ENCODE measurements around the gene FGF2.
"Not testable (repeated sequence)": the region's sequence is repeated elsewhere in the genome, so short reads cannot be mapped to it uniquely, and the experiment has no call there.

Gene FGF2

DNA sequence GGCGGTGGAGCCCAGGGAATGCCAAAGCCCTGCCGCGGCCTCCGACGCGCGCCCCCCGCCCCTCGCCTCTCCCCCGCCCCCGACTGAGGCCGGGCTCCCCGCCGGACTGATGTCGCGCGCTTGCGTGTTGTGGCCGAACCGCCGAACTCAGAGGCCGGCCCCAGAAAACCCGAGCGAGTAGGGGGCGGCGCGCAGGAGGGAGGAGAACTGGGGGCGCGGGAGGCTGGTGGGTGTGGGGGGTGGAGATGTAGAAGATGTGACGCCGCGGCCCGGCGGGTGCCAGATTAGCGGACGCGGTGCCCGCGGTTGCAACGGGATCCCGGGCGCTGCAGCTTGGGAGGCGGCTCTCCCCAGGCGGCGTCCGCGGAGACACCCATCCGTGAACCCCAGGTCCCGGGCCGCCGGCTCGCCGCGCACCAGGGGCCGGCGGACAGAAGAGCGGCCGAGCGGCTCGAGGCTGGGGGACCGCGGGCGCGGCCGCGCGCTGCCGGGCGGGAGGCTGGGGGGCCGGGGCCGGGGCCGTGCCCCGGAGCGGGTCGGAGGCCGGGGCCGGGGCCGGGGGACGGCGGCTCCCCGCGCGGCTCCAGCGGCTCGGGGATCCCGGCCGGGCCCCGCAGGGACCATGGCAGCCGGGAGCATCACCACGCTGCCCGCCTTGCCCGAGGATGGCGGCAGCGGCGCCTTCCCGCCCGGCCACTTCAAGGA is at the start of gene FGF2:
Gene FGF2, plus strand, starts transcription at position 279 of the 705 bp plus-strand sequence. Its CDS starts 344 bp downstream, at position 623.
- peak; percentile 40 for DNase-seq (ENCODE audit: low read depth)

DNA sequence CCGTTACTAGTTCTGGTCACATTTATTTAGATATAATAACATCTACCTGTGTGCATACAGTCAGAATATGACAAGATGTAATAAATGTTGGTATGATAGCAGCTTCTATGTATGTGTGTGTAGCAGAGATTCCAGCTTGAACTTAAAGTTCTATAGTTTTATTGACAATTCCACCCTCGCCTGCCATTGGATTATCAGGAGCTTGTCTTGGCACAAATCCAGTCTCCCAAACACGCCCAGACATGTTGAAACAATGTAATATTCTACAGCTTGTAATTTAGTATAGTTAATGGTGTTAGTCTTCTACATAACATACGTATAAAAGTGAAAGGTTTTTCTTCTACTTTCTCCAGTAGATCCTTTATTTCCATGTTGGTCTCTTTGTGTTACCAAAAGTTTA is 49.7 kb upstream of the FGF2 start:
- no peak for DNase-seq (ENCODE audit: low read depth)

DNA sequence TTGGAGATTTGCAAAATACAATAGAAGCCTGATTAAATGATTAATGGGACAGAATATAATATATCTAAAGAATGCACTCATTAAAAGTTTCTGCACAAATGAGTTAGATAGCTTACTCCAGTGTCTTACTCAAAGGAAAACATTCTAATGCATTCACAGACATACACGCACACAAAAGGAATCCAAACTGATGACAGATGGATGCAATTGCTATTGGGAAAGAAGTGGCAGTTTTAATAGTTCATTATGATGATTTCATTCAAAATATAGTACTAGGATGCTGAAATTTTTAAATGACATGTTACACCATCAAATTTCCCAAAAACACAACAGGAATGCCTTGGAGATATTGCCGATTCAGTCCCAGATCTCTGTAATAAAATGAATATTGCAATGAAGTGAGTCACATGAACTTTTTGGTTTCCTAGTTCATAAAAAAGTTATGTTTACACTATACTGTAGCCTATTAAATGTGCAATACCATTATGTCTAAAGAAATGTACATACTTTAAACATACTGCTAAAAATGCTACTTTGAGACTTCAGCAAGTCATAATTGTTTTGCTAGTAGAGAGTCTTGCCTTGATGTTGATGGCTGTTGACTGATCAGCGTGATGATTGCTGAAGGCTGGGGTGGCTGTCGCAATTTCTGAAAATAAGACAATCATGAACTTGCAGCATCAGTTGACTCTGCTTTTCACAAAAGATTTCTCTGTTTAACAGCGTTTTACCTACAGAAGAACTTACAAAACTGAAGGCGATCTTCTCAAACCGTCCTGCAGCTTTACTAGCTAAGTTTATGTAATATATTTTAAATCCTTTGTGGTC is 48.6 kb upstream of the FGF2 start:
- DNase-seq (ENCODE audit: low read depth), result peak; percentile 76

DNA sequence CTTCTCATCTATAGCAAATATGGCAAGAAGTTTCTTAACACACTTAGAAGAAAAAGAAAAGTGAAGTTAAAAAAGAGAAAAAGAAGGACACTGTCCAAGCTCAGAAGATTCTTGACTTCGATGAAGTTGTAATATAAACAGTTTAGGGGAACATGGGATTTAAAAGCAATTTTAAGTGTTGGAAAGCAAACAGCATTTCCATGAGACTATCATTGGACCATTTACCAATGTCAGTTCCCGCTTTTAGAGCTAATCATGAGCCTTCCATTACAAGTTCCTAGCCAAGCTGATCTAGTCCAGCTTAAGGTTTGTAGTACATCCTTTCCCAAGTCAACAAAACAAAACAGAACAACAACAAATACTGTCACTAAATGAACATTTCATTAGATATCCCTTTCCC is 45.1 kb upstream of the FGF2 start:
- no peak for DNase-seq (ENCODE audit: low read depth)

DNA sequence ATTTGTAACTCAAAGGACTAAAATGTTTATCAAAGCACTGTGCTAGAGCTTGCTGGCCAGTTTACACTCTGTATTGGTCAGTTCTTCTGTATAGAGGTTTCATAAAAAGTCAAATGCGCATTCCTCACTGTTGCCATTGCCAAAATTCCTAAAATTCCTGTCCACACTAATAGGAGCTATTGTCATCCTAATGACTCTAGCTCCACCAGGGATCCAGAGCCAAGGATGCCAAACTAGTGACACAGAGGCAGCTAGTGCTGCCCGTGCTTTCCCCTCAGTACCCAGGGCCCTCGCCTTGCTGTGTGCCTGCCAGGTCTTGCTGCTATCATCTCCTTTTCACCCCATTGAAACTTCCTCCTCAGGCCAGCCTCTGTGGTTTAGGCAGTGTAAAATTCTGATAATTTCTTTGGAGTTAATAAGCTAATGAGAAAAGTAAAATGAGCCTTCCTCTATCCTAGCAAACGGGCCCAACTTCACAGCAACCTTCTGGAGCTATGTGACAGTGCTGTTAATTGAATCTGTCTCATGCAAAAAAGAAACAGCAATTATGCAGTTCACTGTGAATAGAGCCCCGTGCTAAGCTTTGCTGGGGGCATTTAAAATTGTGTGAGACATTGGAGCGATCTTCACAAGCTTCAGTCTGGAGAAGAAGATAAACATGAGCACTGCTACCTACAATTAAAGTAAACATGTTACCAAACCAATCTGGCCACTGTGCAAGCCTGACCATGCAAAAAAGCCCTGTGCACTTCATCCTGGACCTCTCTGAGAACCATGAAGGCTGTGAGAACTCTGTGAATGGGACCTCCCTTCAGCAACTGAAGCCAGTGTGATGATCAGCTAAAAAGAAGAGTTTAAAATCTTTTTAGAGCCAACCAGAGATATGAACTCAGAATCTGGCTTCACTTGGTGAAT is 43.1 kb upstream of the FGF2 start:
- DNase-seq (ENCODE audit: low read depth), result peak; percentile 63

DNA sequence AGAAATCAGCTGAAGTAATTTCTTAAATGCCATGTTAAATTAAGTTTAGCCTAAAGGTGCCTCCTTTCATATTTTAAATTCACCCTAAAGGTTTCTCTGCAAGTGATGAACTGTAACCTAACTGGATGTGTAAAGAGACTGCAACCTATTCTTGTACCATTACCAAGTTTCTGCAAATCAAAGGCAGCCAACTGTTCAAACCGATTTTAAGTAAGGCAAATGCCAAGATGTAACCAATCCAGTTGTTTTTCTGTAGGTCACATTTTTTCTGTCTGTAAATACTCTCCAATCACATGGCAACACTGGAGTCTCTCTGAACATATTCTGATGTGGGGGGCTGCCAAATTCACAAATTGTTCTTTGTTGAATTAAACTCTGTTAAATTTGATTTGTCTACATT is 42.4 kb upstream of the FGF2 start:
- no peak for DNase-seq (ENCODE audit: low read depth)

DNA sequence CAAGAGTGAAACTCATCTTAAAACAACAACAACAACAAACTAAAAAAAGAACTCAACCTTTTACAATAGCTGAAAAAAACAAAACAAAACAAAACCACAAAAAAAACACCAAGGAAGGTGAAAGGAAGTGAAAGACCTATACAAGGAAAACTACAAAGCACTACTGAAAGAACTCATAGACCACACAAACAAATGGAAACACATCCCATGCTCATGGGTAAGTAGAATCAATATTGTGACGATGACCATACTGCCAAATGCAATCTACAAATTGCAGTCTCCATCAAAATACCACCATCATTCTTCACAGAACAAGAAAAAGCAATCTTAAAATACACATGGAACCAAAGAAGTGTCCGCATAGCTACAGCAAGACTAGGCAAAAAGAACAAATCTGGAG is 41.5 kb upstream of the FGF2 start:
- no peak for DNase-seq (ENCODE audit: low read depth)

DNA sequence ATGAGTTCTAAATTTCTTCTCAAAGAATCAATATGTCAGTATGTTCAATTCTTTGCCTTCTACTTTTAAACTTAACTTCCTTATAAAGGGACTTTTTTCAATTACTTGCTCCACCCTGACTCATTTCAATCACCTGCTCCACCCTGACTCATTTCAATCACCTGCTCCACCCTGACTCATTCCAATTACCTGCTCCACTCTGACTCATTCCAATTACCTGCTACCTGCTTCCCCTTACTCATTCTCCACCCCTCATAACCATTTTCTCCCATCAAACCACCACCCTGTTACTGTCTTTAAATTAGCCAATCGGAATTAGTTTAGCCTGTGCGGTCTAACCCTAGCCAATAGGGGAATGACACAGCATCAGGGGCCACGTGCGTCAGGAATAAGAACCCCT is 40.3 kb upstream of the FGF2 start:
- not testable (repeated sequence) for DNase-seq (ENCODE audit: low read depth)

DNA sequence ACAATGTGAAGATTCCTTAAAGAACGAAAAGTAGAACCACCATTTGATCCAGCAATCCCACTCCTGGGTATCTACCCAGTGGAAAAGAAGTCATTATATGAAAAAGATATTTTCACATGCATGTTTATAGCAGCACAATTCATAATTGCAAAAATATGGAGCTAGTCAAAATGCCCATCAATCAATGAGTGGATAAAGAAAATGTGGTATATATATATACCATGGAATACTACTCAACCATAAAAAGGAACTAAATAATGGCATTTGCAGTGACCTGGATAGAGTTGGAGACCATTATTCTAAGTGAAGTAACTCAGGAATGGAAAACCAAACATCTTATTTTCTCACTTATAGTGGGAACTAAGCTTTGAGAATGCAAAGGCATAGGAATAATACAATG is 39.7 kb upstream of the FGF2 start:
- not testable (repeated sequence) for DNase-seq (ENCODE audit: low read depth)

DNA sequence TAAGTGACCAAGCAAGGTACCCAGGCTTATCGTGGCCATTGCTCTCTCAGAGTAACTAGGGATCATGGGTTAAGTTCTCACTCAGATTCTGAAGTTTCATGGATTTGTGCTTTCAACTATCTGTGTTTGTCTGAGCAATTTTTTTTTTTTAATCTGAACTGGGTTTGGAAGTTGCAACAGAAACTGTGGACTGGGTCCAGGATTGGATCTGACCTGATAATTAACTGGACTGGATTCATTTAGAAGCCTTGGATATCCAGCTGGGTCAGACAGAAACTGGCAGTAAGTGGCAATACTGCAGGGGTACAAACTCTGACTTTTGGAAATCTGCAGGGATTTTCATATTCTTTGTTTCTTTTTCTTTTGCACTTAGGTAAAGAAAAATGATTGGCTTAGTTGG is 38.7 kb upstream of the FGF2 start:
- DNase-seq (ENCODE audit: low read depth), result no peak

DNA sequence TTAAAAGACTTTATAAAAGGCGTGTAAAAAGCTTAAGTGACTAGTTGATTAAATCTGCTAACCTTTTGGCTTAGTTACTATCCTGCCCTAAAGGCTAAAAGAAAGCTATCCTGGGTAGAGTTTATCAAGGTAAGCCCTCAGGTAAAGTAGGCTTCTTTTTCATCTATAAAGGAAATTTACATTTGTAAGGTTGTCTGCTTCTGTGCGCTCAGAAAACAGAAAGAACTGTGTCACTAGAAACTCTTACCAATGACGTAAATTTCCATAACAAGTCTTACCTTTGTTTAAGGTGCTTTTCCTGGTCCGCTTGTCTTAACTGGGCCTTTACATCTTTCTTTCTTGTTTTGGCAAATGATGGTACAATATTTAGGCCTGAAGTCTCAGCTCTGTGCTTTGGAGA is 37.7 kb upstream of the FGF2 start:
- DNase-seq (ENCODE audit: low read depth), result no peak

DNA sequence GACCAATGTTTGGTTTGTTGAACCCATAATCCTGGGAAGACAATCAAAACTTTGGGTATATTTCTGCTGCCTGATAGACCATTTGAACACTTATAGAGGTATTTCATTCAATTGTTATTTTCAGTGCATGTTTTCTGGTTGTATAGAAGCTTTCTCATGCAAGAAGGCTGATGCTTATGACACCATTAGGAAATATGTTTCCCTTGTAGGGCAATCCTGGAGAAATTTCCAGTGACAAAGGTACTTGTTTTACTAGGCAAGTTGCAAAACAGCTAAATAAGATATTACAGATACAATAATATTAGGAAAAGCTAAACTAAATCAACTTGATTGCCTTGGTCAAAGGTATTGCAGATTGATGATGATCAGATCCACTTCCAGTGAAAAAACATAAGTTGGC is 32.8 kb upstream of the FGF2 start:
- no peak for DNase-seq (ENCODE audit: low read depth)

DNA sequence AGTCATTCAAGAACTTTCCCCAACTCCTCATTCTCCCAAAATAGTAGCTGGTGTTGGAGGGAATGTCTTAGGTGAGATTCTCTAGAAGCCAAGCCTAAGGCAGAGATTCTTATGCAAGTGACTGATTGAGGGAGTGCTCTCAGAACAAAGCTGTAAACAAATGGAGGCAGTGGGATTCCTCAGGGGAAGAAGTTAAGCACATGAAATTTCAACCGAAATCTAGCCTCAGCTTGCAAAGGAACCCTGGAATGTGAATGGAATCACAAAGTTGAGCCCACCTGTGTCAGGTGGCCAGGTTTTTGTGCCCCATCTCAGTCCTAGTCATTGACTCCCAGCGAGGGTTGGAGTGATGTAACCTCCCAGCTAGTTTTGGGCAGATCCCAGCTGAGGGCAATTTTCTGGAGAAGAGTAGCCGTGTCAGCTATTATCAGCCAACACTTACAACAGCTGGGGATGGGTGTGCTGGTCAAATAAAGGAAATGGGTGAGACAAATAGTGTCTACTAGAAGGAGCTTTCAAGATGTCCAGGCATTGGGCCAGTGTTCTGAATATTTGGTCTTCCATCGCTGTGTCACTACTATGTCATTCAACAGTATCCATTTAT is 29.7 kb upstream of the FGF2 start:
- DNase-seq (ENCODE audit: low read depth), result no peak

DNA sequence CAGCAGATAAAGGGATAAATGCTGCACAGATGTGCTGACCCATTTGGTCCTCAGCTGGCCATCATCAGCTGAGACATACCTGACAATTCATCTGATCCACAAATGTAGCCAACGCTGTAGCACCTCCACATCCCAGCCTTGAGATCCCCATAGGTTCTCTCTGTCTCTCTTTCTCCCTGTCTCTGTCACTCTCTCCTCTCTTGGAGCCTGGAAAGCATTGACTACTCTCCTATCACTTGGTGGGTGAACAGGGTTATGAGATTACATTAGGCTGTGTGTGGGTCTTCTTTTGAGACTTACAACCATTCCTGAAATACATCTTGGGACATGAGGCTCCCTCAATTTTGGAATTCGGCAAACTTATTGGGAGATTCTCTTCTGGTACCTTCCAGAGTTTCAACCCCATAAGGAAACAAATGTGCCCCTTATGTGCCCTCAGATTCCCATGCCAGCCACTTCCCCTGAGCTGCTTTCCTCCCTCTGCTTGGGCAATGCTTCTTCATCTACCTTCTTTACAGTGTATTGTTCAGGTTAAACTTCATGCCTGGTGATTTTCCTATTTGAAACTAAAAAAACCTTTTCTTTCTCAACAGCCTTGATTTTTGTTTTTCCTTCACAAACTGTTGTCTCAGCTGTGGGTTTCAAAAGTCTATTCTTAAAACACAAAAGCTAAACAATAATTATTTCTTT is 29.1 kb upstream of the FGF2 start:
- no peak for DNase-seq (ENCODE audit: low read depth)

DNA sequence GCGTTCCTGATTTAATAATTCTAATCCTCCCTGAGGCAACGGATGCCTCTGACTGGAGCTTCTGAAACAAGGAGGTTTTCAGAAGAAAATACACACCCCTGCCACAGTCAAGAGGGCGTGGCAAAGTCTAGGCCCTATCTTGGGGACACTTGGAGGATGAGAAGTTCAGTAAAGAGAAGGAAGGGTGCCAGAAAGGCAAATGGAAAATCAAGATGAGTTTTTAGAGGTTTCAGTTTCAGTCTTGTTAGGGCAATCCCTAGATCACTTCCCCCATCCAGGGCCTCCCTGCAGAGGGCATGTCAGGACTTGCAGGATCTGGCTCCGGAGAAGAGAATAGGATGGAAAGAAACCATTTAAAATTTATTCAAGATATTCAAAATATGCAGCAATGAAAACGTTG is 28.5 kb upstream of the FGF2 start:
- peak; percentile 96 for DNase-seq (ENCODE audit: low read depth)

DNA sequence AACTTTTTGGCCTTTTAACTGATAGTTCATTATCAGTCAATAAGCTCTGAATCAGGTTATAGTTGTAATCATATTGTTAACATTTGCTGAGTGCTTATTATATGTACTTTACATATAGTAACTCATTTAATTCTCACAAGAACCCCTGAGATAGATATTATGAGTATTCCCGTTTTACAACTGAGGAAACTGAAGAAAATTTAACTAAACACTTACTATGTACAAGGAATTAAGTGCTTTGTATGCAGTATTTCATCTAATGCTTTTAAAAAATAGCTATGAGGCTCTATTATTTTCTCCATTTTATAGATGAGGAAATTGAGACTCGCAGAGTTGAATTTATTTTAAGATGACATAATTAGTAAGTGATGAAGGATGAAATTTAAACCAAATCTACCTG is 27.7 kb upstream of the FGF2 start:
- no peak for DNase-seq (ENCODE audit: low read depth)

DNA sequence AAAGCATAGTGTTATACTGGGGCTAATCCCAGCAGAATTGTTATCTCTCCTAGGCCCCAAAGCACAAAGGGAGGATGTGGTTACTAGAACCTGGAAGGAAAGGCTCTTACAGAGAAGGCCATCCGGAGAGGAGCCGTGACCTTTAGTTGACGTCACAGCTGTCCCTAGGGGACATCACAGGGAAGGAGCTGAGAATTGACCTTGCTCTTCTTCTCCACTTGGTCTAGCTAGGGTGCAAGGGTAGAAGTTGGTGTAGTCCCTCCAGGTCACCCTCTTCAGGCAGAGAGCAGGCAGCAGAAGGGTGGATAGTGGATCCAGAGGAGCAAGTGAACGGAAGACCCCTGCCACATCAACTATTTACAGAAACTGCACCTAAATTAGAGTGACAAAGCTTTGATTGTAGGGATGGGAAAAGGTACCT is 22.8 kb upstream of the FGF2 start:
- DNase-seq (ENCODE audit: low read depth), result no peak

DNA sequence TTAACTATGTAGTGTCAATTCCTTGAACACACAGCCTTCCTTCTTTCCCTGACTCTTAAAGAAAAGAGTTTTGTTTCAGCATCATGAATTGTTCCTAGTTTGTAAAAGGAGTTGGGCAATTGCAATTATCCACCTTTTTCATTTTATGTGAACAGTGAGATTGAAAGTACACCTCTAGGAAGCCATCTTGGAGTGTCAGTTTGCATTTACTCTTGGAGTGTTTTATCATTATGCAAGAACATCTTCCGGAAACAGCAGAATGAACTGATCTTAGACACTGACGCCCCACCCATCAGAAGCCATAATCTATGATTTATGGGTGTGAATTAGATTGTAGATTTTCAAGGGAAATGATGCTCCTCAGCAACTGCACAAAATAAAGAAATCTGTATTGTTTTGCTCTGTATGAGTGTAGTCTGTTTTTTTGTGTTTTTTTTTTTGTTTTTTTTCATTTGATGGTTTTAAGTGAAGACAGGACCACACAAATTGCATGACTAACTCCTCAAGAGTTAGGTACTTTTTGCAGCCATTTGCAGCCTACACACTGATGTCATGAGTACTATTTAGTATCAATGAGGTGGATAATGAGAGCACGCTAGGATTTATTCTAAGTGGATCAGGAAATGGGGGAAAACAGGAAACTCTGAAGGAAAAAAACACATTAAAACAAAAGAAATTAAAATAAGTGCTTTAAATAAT is 19.5 kb upstream of the FGF2 start:
- DNase-seq (ENCODE audit: low read depth), result no peak

DNA sequence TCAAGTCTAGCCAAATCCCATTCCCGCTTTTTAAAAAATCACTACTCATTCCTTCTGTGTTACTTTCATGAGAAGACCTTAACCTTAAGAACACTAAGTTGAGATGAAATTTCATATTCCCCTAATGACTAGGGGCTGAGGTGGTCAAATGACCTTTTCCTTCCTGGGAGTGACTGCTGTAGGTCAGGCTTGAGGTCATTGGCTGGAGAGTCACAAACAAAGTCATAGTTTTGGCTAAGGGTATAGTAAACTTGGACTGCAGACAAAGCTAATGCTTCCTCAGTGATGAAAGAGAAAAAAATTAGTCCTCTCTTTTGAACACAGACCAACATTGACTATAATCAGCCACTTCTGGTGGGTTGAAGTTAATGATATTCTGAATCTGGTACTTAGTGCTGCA is 16.0 kb upstream of the FGF2 start:
- no peak for DNase-seq (ENCODE audit: low read depth)

DNA sequence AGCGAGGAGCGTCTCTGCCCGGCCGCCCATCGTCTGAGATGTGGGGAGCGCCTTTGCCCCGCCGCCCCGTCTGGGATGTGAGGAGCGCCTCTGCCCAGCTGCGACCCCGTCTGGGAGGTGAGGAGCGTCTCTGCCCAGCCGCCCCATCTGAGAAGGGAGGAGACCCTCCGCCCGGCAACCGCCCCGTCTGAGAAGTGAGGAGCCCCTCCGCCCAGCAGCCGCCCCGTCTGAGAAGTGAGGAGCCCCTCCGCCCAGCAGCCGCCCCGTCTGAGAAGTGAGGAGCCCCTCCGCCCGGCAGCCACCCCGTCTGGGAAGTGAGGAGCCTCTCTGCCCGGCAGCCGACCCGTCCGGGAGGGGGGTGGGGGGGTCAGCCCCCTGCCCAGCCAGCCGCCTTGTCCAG is 14.8 kb upstream of the FGF2 start:
- not testable (repeated sequence) for DNase-seq (ENCODE audit: low read depth)

DNA sequence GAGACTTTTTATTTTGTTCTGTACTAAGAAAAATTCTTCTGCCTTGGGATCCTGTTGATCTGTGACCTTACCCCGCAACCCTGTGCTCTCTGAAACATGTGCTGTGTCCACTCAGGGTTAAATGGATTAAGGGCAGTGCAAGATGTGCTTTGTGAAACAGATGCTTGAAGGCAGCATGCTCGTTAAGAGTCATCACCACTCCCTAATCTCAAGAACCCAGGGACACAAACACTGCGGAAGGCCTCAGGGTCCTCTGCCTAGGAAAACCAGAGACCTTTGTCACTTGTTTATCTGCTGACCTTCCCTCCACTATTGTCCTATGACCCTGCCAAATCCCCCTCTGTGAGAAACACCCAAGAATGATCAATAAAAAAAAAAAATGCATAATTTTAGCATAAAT is 13.8 kb upstream of the FGF2 start:
- DNase-seq (ENCODE audit: low read depth), result not testable (repeated sequence)

Measured in stromal cell of bone marrow (primary cell).